GM19023 (cell line): ENCODE results near the gene B4GALT4.

Source experiments
- ATAC-seq: cut with Tn5 transposase; IDR thresholded peaks from one replicate; pipeline ENCODE4 v1.9.1; 2021; ENCODE audit warnings: mild to moderate bottlenecking, moderate library complexity; ENCODE audit not compliant: unreplicated experiment

Gene B4GALT4

DNA sequence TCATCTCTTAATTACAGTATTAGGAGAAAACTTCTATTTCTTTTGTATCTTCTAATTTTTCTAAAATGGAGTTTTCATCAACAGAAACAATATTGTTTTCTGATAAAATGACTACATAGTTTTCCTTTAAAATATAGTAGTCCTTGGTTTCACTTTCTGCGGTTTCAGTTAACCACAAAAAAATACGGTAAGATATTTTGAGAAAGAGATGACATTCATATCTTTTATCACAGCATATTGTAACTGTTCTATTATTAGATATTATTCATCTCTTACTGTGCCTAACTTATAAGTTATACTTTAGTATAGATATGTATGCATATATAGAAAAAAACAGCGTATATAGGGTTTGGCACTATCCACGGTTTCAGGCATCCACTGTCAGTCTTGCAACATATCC is 2.3 kb downstream of the B4GALT4 start:
- no peak for ATAC-seq

DNA sequence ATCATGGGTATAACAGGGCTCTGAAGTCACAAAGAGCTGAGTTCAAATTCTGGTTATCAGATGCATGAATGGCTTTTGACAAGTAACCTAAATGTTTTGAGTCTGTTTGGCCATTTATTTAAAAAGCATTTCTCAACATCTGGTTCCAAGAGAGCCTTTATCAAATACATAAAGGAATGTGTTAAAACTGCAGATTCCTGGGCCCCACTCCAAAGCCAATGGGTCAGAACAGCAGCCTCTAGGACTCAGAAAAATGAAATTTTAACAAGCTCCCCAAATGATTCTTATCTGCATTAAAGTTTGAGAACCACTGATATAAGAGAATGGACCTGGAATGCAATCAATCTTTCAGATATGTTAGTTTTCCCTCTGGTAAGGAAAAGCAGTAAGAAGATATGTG is 3.4 kb downstream of the B4GALT4 start:
- ATAC-seq, result no peak

DNA sequence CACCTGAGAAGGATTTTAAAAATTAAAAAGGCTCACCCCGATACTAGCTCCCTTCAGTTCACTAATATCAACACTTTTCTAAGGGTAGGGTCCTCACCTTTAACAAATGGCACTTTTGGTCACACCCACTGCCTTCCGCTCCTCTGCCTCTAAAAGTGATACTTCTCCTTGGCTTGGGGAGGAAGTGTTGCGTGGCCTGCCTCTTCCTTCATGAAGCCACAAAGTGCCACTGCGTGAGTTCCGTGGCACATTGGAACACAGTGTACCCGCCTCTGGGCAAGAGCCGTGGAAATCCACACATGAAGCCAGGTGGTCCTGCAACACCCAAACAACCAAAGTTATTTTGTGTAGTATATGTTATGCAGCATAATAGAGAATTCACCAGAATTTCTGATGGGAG is 3.9 kb downstream of the B4GALT4 start:
- no peak for ATAC-seq

DNA sequence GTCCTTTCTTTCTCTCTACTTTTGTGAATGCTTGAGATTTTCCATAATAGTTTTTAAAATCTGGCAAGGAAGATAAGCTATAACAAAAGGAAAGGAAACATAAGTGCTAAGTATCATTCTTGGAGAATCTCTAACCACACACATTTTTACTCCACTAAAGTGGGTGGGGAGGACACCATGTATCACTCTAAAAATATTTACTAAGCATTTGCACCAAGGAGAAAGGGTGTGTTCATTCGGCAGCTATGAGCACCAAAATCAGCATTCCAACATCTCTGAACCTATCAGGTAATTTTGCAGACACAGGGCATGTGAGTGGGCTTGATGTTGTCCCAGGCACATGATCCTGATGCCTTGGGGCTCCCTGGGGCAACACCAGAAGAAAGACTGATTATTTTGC is 5.5 kb downstream of the B4GALT4 start:
- ATAC-seq, result no peak

DNA sequence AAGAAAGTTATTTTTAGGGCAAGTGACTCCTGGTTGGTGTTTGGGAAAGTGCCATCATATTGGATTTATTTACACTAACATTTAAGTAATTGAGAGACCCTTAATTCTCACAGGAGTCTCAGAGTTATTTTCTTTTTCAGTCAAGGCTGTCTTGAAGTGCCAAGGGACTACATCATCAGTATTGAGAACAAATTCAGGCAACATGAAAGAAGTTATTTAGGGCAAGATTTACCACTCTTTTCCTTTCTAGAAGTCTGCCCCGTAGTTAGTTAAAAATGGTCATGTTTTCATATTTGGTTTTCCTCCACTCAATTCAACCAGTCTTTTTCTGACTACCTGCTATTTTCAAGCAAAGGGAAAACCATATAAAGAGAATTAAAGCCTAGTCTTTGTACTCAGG is 6.1 kb downstream of the B4GALT4 start:
- ATAC-seq, result no peak

DNA sequence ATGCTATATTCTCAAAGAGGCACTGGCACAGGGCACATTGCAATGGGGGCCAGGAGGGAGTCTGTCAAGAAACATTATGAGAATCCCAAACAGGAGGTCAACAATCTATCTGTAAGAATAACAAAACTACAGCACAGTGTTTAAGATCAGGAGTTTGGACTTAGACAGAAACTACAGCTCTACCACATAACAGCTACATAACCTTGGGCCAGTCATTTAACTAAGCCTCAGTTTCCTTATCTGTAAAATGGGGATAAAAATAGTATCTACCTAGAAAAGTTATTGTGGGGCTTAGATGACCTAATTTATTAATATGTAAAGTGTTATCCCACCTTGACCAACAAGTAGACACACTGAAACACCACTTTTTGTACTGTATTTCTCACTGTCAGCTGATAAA is 9.9 kb downstream of the B4GALT4 start:
- no peak for ATAC-seq

DNA sequence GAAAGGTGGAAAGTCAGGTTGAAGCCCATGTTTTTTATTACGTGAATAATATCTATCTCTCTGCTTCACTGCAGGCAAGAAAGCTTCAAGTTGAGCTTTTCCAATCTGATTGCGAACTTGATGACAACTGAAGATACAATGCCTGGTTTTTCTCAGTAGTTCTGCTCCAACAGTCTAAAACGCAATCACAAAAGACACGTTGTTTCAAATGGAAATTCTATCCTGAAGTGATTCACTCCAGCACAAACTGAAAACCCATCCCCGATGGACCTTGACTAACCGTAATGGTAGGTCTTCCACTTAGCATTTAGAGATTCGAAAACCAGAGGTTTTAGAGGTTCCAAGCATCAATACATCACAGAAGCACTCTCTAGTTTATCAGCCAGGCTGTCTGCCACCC is 10.6 kb downstream of the B4GALT4 start:
- no peak for ATAC-seq

DNA sequence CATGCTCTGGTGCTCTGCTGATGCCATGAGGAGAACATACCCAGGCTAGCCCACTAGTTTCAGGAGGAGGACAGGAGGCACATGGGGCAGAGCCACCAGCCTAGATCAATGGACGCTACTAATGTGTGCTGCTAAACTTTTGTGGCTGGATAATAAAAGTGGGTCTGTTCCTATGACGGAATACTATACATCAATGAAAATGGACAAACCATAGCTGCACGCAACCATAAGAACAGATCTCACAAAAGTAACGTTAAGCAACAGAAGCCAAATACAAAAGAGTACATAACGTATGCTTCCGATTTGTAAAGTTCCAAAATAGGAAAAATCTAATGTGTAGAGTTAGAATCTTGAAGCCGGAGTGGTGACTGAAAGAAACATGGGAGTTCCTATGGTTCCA is 11.5 kb downstream of the B4GALT4 start:
- no peak for ATAC-seq

DNA sequence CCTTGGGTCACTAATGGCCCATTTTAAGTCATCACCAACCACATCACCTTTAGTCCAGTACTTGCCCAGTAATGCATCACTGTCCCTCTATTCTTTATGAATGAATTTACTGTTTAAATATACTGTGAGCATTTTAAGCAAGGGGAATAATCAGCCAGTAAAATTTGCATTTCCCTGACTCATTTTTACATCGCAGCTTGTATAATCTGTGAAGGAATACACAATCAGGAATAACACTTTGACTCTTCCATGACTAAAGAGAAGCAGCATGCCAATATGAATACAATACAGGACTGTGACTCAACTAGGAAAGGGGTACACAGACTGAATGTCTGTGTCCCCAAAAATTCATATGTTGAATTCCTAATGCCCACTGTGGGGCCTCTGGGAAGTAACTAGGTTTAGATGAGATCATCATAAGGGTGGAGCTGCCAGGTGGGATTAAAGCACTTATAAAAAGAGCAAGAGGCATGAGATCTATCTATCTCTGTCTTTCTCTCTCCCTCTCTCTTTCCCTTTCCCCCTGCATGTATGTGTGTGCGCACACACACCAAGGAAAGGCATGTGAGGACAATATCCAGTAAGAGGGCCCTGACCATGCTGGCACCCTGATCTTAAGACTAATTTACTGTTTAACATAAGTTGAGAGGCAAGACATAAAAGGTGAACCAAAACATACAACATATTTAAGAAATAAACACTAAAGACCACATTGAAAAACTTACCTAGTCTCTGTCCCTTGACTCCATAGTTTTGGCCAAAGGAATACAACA is 12.1 kb downstream of the B4GALT4 start:
- no peak for ATAC-seq

DNA sequence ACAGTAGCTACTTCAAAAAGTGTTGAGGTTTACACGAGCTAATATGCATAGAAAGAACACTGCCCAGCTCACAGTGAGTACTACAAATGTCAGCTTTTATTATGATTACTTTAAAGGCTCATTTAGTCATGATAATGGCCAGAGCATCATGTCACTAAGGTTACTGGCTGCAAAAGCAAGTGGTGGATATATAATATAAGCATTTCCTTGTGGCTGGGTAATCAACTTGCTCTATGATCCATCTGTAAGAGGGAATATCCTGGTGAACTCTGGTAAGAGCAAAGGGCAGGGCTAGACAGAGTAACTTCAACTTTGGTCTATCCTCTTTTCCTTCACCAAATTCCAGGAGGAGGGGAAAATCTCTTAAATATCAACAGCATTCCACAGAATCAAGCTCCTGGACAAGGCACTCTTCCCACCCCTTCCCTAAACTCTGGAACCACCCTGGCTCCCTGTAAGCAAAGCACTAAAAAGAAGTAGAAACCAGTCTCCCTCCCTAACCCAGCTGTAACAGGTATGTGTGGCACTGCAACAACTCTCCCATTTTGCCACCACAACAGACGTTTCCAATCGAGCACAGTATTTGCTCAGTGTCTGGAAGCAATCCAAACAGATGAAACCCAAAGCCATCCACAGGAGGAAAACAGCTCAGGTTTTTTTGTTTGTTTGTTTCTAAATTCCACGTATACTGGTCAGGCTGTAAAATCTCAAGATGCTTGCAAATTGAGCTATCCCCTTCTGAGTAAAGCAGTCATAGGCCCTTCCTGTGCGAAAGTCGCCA is 13.4 kb downstream of the B4GALT4 start:
- no peak for ATAC-seq

DNA sequence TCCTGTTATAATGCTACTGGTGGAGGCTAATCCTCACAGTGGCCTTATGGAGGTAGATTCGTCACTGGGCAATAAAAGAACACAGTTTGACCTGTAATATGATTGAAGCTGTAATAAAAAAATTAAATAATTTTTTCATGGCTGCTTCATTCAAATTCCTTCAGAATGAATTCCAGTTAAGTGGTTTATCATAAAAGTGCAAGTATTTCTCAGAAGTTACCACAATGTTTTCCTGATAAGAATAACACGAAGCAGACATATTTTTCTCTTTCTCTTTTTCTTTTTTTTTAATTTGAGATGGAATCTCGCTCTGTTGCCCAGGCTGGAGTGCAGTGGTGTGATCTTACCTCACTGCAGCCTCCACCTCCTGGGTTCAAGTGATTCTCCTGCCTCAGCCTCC is 15.6 kb downstream of the B4GALT4 start:
- no peak for ATAC-seq

DNA sequence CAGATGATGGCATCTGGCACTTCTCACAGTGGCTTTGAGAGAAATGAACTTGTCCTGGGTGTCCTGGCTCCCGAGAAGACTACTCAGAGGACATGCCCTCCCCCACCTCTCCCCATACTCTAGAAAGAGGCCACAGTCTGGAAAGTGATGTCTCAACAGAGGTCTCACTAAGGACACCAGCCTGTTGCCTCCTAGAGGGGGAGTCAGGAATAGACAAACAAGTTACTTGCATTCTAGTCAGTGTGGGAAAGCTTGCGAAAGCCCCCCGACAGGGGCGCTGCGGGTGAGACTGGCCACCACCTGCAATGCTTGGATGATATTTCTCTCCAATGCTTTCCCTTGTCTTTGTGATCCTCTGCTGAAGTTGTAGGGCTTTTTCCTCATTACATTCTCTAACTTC is 17.2 kb downstream of the B4GALT4 start:
- ATAC-seq, result no peak

DNA sequence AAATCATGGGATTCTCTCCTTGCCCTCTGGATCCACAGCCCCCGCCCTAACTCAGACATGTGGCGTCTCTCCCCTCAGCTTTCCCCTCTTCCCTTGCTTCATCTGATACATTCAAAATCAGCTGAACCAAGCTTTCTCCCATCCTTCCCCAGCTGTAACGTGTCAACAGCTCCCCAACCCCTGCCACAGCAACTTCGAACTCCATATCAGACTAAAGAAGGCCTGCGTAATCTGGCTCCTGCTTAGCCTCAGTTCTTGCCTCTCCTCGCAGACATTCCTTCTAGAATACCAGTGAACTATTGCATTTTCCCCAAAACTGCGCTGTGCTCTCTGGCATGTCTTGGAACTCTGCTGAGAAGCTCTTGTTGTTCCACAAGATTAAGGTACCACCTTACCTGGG is 18.3 kb downstream of the B4GALT4 start:
- no peak for ATAC-seq

DNA sequence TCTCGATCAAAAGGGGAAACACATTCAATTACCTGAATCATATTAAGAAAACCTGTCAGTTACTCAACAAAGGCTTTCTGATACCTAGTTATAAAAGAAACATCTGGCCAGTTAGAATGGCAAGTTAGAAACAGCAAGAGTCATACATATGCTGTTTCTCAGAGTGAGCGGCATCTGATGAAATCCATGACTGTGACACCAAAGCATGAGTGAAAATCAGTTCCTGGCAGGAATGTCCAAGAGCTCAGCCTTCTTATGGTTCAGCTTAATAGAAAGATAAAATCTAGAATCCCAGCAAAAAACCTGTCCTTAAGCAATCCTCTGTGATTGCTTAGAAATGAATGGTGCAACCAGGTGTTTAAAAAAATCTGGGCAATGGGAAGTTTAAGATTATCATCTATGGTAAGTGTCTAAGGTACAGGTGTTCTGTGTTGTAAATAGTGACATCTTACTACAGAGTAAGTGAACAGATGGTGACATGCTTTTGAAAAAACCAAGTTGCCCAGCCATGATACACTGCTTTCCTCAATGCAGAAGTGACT is 18.8 kb downstream of the B4GALT4 start:
- no peak for ATAC-seq

DNA sequence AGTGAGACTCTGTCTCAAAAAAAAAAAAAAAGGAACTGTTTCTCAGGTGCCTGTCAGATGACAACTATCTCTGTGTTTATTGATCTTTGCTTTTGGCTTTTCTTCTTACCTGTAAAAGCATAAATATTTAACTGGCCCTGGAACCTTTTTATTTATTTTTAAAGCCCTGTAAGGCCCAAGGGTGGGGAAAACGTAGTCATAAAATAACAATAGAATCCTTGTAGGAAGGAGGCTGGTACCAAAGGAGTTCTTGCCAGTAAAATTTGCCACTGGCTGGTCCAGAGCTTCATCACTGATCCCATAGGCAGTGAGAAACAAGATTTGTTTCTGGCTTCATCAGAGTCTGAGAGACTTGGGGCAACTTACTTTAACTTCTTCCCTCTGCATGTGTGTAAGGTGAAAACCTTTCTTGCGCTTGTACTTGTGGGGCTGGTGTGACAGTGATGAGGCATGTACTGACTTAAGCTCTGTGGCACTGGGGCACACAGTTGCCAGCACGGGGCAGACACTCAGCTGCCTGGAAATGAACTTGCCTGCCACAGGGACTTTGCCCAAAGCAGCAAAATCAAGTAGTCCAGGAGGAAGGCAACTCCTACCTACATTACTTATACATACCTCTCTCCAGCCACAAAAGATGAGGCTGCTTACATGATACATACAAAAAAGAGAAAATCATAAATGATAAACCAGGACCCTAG is 19.6 kb downstream of the B4GALT4 start:
- ATAC-seq, result no peak

DNA sequence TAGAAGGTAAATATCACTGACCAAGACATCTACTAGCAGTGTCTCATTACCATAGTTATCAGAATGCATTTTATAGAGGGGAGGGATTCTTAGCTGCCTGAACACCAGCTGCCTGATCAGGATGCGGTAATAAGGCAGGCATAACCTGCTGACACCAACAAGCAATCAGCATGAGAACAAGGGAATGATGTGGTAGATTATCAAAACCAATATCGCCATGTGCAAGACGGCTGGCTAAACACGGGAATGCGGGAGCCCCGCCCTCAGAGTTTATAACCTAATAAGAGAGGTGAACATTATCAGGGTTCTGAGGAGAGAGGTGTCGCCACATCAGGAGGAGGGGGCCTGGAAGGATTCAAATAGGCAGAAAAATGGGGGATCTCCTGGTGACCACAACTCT is 20.5 kb downstream of the B4GALT4 start:
- ATAC-seq, result no peak

DNA sequence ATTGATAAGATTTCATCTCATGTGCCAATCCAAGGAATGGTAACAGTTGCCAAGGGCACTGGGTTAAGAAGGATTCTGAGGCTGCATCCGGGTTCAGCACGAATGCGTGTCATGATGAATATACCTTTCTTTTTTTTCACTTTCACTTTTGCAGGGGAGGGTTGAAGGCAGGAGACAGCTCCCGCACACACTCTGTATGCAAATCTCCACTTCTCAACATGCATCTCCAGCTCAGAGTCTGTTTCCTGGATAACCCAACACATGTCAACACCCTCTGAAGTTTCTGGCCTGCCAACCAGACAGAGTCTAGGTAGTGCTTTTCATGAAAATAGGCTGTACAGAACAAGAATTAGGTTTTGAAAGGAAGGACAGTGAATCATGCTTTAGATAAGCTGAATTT is 21.6 kb downstream of the B4GALT4 start:
- ATAC-seq, result peak; percentile 98

DNA sequence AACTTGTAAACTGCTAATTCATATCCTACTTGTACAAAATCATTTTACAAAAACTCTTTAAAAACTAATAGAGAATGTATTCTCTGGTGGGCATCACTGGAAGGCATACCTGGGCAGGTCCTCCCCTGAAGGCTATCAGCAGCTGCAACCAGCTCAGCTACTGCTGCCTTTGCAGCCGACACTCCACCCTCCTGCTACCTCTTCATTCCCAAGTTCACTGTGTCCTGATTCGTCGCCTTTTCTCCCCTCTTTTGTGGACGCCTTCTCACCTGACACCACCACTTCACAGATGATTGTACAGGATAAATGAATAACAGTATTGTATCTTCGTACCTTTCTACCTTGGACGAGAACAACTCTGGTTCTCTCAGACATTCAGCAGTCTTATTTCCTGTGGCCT is 28.9 kb downstream of the B4GALT4 start:
- ATAC-seq, result no peak

DNA sequence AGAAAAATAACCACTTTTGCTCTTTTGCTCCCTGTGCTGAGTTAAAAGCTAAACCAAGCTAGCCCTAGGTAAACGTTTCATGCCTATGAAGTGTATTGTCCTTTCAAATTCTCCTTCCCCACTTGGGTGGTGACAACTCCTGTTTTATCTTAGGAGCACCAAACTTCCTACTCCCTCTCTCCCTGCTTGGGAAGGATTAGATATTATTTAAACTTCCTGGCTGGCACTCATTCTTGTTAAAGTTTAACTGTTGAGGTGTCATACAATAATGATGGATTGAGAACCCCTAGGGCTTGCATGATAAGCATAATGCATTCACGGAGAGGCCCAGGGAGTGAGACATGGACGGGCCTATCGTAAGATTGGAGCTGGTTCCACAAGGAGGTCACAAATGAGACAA is 29.5 kb downstream of the B4GALT4 start:
- ATAC-seq, result no peak

DNA sequence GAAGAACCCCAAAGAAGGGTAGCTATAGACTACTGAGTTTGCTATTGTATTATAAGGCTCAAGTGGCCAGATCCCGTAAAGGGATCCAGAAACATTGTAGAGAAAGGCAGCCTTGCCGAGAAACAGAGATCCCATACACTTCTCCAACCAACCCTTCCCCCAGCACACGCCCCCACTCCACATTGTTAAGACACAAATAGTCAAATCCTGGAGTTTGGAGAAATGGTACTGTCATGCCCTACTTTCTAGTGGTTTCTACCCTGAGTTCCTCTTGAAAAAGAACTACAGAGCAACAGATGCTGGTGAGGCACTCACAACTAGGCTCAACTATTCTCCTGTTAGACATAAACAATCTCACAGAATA is 33.2 kb downstream of the B4GALT4 start:
- no peak for ATAC-seq

DNA sequence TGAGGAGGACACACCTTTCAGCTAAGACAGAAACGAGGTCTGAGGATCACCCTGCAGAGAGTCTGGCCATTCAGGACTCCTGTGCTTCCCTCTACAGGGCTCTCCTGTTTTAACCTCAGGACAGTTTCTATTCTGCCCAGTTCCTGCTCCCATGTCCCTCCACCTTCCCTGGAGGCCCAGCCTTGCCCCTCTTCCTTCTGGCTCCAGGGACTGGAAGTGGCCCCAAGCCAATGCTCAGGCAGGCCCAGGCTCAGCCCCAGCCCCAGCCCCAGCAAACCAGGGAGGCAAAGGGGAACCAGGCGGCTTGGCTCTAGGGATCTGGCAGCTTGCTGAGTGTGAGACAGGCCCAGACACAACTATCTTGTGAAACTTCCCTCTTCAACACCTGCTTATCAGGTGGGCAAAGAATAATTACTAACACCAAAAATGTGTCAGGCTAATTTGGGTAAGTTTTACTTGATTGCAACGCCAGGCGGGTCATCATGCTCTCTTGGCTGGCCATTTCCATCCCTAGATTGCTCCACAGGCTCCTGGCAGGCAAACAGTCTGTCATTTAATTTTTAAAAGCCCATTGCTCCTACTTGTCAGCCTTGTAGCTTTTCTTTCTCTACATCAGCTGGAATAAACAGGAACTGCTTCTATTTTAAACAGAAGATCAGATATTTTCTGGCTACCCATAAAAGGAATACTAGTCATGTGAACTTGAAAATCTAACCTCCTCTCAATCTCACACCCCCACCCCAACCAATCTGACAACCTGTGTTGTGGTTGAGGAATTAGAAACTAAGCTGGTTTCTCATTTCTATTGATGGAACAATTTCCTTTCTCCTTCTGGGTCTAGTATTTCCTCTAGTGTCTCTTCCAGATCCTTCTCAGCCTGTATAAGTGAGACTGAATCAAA is 33.8 kb downstream of the B4GALT4 start:
- no peak for ATAC-seq
